Measurements from ENCODE around the gene PTPRD. TPM values are rescaled to one million over a fixed set of nuclear protein-coding genes. Genes with fewer than 3 reads are reported as not detected.

Gene PTPRD
- total and polyA plus RNA-seq, 2 donors (not counting 1 experiment from before 2014, with no cell fraction given), result not detected

GRCh38 chr9:8614926-8615440, 1997.8 kb downstream of the PTPRD start:
- no peak overlapping the region for H3K4me2 ChIP-seq (replicated peaks; ENCODE audit: low read depth, low read length, poor library complexity, severe bottlenecking)
- CTCF ChIA-PET, result no interaction called here
- POLR2A ChIA-PET, result no interaction called here
- H3K27me3 ChIP-seq (replicated peaks in 1 of 4; ENCODE audit: control extremely low read depth in 1 of 4, control insufficient read depth in 3 of 4, insufficient read depth in 4 of 4, low read length in 3 of 4), result no peaks in the 10 kb centered on the region
- H4K20me1 ChIP-seq (ENCODE audit: control insufficient read depth, insufficient read depth, low read length, poor library complexity, severe bottlenecking), result no peaks in the 10 kb centered on the region
- H3K9ac ChIP-seq (ENCODE audit: low read length), result no peak overlapping the region
- no peaks in the 10 kb centered on the region for H3K9me3 ChIP-seq (ENCODE audit: control extremely low read depth in 1 of 3, control insufficient read depth in 2 of 3, insufficient read depth in 1 of 3, low read length in 2 of 3)
- DNase-seq (no peak), ATAC-seq (ENCODE audit: low read depth) (no peak)
- H3K27me3 Mint-ChIP-seq, result no peaks in the 10 kb centered on the region
- TF ChIP-seq, protein P1, sequence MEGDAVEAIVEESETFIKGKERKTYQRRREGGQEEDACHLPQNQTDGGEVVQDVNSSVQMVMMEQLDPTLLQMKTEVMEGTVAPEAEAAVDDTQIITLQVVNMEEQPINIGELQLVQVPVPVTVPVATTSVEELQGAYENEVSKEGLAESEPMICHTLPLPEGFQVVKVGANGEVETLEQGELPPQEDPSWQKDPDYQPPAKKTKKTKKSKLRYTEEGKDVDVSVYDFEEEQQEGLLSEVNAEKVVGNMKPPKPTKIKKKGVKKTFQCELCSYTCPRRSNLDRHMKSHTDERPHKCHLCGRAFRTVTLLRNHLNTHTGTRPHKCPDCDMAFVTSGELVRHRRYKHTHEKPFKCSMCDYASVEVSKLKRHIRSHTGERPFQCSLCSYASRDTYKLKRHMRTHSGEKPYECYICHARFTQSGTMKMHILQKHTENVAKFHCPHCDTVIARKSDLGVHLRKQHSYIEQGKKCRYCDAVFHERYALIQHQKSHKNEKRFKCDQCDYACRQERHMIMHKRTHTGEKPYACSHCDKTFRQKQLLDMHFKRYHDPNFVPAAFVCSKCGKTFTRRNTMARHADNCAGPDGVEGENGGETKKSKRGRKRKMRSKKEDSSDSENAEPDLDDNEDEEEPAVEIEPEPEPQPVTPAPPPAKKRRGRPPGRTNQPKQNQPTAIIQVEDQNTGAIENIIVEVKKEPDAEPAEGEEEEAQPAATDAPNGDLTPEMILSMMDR (IDR thresholded peaks at IDR 0.05), result no peak
- TF ChIP-seq EZH2 (IDR thresholded peaks at IDR 0.05; ENCODE audit: borderline replicate concordance, insufficient read depth, low read depth, low read length, poor library complexity, severe bottlenecking), result no peak
- H3K4me1 Mint-ChIP-seq, result no peaks in the 10 kb centered on the region
- 83% methylated on average over 2 of the region's 3 CpGs for WGBS (ENCODE audit: insufficient coverage)
- H3K4me3 ChIP-seq (ENCODE audit: control extremely low read depth in 1 of 5, extremely low read depth in 1 of 5, insufficient read depth in 1 of 5, low read depth in 2 of 5, low read length in 4 of 5), result no peak overlapping the region
- no peak overlapping the region for H3K27ac ChIP-seq (ENCODE audit: low read length in 2 of 2)
- no peaks in the 10 kb centered on the region for H3K9me3 Mint-ChIP-seq (ENCODE audit: insufficient read depth)
- H3K36me3 ChIP-seq (replicated peaks in 1 of 2; ENCODE audit: control extremely low read depth in 1 of 2, control insufficient read depth in 1 of 2, extremely low read depth in 1 of 2, insufficient read depth in 2 of 2, low read length in 1 of 2), result no peaks in the 10 kb centered on the region
- intact Hi-C loops (cut with micrococcal nuclease), result no loop called here
- no peak overlapping the region for H3K4me3 Mint-ChIP-seq
- no peak overlapping the region for H2AFZ ChIP-seq (ENCODE audit: insufficient read depth, low read depth, low read length, poor library complexity, severe bottlenecking)
- H3K4me1 ChIP-seq (ENCODE audit: control insufficient read depth in 2 of 2, insufficient read depth in 2 of 2, low read length in 2 of 2), result no peaks in the 10 kb centered on the region
- H3K79me2 ChIP-seq (ENCODE audit: control insufficient read depth, insufficient read depth, low read length), result no peaks in the 10 kb centered on the region
- H3K27ac Mint-ChIP-seq, result no peak overlapping the region

GRCh38 chr9:8613346-8613825, 1999.4 kb downstream of the PTPRD start:
- H2AFZ ChIP-seq (ENCODE audit: insufficient read depth, low read depth, low read length, poor library complexity, severe bottlenecking), result no peak overlapping the region
- Mint-ChIP-seq H3K4me3 (no peak overlapping the region), H3K4me1 (no peaks in the 10 kb centered on the region), H3K9me3 (ENCODE audit: insufficient read depth) (no peaks in the 10 kb centered on the region), H3K27ac (no peak overlapping the region), H3K27me3 (no peaks in the 10 kb centered on the region)
- TF ChIP-seq, protein P1 (IDR thresholded peaks at IDR 0.05), result no peak
- TF ChIP-seq EZH2 (IDR thresholded peaks at IDR 0.05; ENCODE audit: borderline replicate concordance, insufficient read depth, low read depth, low read length, poor library complexity, severe bottlenecking), result no peak
- H4K20me1 ChIP-seq (ENCODE audit: control insufficient read depth, insufficient read depth, low read length, poor library complexity, severe bottlenecking), result no peaks in the 10 kb centered on the region
- 91% methylated on average over 1 of the region's 1 CpG for WGBS (ENCODE audit: insufficient coverage)
- no peak overlapping the region for H3K4me3 ChIP-seq (ENCODE audit: control extremely low read depth in 1 of 5, extremely low read depth in 1 of 5, insufficient read depth in 1 of 5, low read depth in 2 of 5, low read length in 4 of 5)
- no peaks in the 10 kb centered on the region for H3K9me3 ChIP-seq (ENCODE audit: control extremely low read depth in 1 of 3, control insufficient read depth in 2 of 3, insufficient read depth in 1 of 3, low read length in 2 of 3)
- H3K79me2 ChIP-seq (ENCODE audit: control insufficient read depth, insufficient read depth, low read length), result no peaks in the 10 kb centered on the region
- intact Hi-C loops (cut with micrococcal nuclease), result no loop called here
- ATAC-seq (ENCODE audit: low read depth) (no peak), DNase-seq (no peak)
- no peak overlapping the region for H3K27ac ChIP-seq (ENCODE audit: low read length in 2 of 2)
- H3K36me3 ChIP-seq (replicated peaks in 1 of 2; ENCODE audit: control extremely low read depth in 1 of 2, control insufficient read depth in 1 of 2, extremely low read depth in 1 of 2, insufficient read depth in 2 of 2, low read length in 1 of 2), result no peaks in the 10 kb centered on the region
- POLR2A ChIA-PET, result no interaction called here
- no peak overlapping the region for H3K9ac ChIP-seq (ENCODE audit: low read length)
- no peak overlapping the region for H3K4me2 ChIP-seq (replicated peaks; ENCODE audit: low read depth, low read length, poor library complexity, severe bottlenecking)
- no peaks in the 10 kb centered on the region for H3K27me3 ChIP-seq (replicated peaks in 1 of 4; ENCODE audit: control extremely low read depth in 1 of 4, control insufficient read depth in 3 of 4, insufficient read depth in 4 of 4, low read length in 3 of 4)
- no peaks in the 10 kb centered on the region for H3K4me1 ChIP-seq (ENCODE audit: control insufficient read depth in 2 of 2, insufficient read depth in 2 of 2, low read length in 2 of 2)
- CTCF ChIA-PET, result no interaction called here

All from B cell (primary cell).